GM19193 (cell line): ENCODE data around the gene SPINT4.

Source experiments
- POLR2A ChIP-seq: IDR thresholded peaks from 4 replicates; pipeline ENCODE4 v1.6.1; 2011; ENCODE audit not compliant: insufficient read depth, insufficient read length; ENCODE audit errors: extremely low read depth

The SPINT4 gene

GRCh38 chr20:45722047-45722446, at the start of gene SPINT4:
SPINT4 (plus strand) TSS chr20:45722347; CDS start chr20:45722368, 21 bp downstream.
- no peak for TF ChIP-seq POLR2A

GRCh38 chr20:45672765-45673164, 49.4 kb upstream of the SPINT4 start:
- TF ChIP-seq POLR2A, result no peak

GRCh38 chr20:45679650-45680049, 42.5 kb upstream of the SPINT4 start:
- no peak for TF ChIP-seq POLR2A

GRCh38 chr20:45685896-45686295, 36.3 kb upstream of the SPINT4 start:
- no peak for TF ChIP-seq POLR2A

- no peak for TF ChIP-seq POLR2A
Observed at GRCh38 chr20:45695496-45695895, 26.7 kb upstream of the SPINT4 start.

- TF ChIP-seq POLR2A, result no peak
Observed at GRCh38 chr20:45701104-45701503, 21.0 kb upstream of the SPINT4 start.

- no peak for TF ChIP-seq POLR2A
Observed at GRCh38 chr20:45701873-45702272, 20.3 kb upstream of the SPINT4 start, which contains the start of gene WFDC13. WFDC13 (plus strand) TSS chr20:45702038; CDS start chr20:45702124, 86 bp downstream.

- no peak for TF ChIP-seq POLR2A
Observed at GRCh38 chr20:45704969-45705637, 17.0 kb upstream of the SPINT4 start, which contains the start of gene WFDC10B. WFDC10B (minus strand) TSS chr20:45705019; CDS start chr20:45685992, 19,027 bp downstream.

- TF ChIP-seq POLR2A, result no peak
Observed at GRCh38 chr20:45725134-45725533, 3.0 kb downstream of the SPINT4 start.

GRCh38 chr20:45727044-45727443, 4.9 kb downstream of the SPINT4 start:
- no peak for TF ChIP-seq POLR2A

GRCh38 chr20:45732199-45732598, 10.1 kb downstream of the SPINT4 start:
- TF ChIP-seq POLR2A, result no peak

- TF ChIP-seq POLR2A, result no peak
Observed at GRCh38 chr20:45735552-45735951, 13.4 kb downstream of the SPINT4 start.

GRCh38 chr20:45735988-45736387, 13.8 kb downstream of the SPINT4 start:
- no peak for TF ChIP-seq POLR2A

- no peak for TF ChIP-seq POLR2A
Observed at GRCh38 chr20:45742596-45742995, 20.4 kb downstream of the SPINT4 start.

- no peak for TF ChIP-seq POLR2A
Observed at GRCh38 chr20:45745015-45745414, 22.9 kb downstream of the SPINT4 start.

GRCh38 chr20:45751721-45752120, 29.6 kb downstream of the SPINT4 start:
- no peak for TF ChIP-seq POLR2A
